Retina (tissue), 1 donor: ENCODE results near the gene OR51B6.
"Not testable (repeated sequence)": the region's sequence is repeated elsewhere in the genome, so short reads cannot be mapped to it uniquely, and the experiment has no call there.

ENCODE experiments used
- DNase-seq: peaks from one replicate; pipeline ENCODE4 v3.0.0-alpha.2; 2016

OR51B6 gene

GRCh38 chr11:5366365-5366764, 15.1 kb downstream of the OR51B6 start:
- not testable (repeated sequence) for DNase-seq

DNA sequence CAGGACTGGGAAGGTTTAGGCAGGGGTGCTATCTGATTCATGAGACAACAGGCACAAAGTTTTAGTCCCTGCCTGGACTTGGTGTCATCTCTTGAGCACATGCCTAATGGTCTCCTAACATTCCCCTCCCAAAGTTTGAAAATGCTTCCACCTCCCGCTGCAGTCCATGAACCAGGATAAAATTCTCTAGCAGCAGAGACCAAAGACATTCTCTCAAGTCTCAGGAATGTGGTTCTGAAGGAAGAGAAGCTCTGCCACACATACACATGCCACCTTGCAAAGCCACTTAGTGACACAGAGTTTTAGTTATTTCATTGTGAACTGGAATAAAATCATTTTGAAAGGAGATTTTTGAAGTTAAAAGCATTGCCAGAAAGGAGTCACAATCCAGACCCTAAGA, 15.5 kb downstream of the OR51B6 start:
- DNase-seq: no peak

- DNase-seq: no peak
These were observed 16.3 kb downstream of the OR51B6 start for GRCh38 chr11:5367448-5368074.

- no peak for DNase-seq
These were observed 17.3 kb downstream of the OR51B6 start for GRCh38 chr11:5368502-5369043.

- DNase-seq: peak; percentile 8
These were observed 18.5 kb downstream of the OR51B6 start for GRCh38 chr11:5369789-5370188.

- peak; percentile 23 for DNase-seq
These were observed 29.5 kb downstream of the OR51B6 start for GRCh38 chr11:5380740-5381342.

DNA sequence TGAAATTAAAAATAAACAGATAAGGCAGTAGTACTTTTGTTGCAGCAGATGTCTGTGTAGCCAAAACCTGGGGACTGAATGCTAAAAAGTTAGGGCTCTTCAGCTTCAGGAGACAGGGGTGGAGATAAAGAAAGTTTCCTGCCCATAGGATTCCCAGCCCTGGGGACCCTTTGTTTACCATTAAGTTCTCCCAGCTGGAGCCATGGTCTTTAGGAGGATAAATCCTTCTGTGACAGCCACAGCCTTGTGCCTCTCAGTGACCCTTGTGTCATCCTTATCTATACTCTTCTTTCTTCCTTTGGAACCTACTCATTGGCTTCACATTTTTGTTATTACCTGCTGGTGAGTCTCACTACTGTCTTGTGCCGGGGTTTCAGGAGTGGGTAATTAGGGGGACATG, 32.3 kb downstream of the OR51B6 start, which contains the start of gene OR51M1:
Gene OR51M1 (plus strand): TSS at position 237 of the 400 bp plus-strand sequence. CDS start 5,587 bp downstream, outside the sequence.
- no peak for DNase-seq

DNA sequence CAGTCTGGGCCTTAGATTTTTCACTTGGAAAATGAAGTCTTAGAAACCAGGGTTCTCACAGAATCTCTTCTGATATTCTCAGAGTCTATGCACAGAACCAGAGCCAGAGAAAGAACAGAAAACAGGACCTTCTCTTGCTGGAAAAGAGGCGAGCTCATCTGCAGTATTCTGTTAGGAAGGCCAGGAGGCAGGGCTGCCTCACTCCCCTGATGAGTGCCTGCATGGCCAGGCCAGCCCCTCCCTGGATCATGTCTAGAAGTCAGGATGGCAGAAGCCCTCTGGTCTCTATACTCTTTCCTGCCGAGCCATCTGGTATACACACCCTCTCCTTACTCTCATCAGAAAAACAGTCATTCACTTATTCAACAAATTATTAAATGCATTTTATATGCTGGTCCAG, 33.0 kb downstream of the OR51B6 start:
- no peak for DNase-seq

GRCh38 chr11:5390210-5390609, 38.9 kb downstream of the OR51B6 start:
- DNase-seq: no peak

DNA sequence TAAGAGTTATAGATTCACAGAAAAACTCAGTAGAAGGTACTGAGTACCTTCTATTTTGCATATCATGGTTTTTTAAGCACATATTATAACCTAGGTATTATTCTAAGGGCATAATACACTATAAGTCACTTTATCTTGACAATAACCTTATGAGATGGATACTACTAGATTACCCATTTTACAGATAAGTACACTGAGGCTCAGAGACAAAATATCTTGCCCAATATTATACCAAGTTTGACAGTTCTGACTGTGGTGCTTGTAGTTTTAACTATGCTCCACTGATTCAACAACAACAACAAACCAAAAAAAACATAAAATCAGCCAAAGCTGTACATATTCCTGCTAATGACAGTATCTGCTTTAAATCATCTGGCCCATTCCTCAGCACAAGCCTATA, 42.8 kb downstream of the OR51B6 start:
- no peak for DNase-seq

- DNase-seq: no peak
These were observed 47.6 kb downstream of the OR51B6 start for GRCh38 chr11:5398936-5399335.
